Stimulated activated CD4-positive, alpha-beta T cell treated with anti-CD3 and anti-CD28 coated beads, Interleukin-2, amount 100 ng/mL, for 24 hours (primary cell): ENCODE results near the gene COPS3.

ENCODE experiments used
- DNase-seq, 2 donors: peaks; one replicate each; pipeline ENCODE4 v3.0.0-alpha.2; 2020

COPS3 gene

GRCh38 chr17:17239832-17240231, 41.2 kb downstream of the COPS3 start:
- DNase-seq, result no peak

GRCh38 chr17:17237026-17237799, 43.8 kb downstream of the COPS3 start, which contains the start of gene FLCN:
Gene FLCN, minus strand, starts transcription at chr17:17237168. Its CDS starts 9,031 bp downstream, at chr17:17228137.
- peak; percentile 91 to 93 for DNase-seq

GRCh38 chr17:17236295-17237025, 44.6 kb downstream of the COPS3 start:
- no peak for DNase-seq

- DNase-seq, result no peak
Observed at GRCh38 chr17:17235212-17236174, 45.6 kb downstream of the COPS3 start.

- DNase-seq, result no peak
Observed at GRCh38 chr17:17232303-17232621, 48.8 kb downstream of the COPS3 start.

GRCh38 chr17:17231621-17232302, 49.3 kb downstream of the COPS3 start:
- no peak for DNase-seq

- DNase-seq, result no peak
Observed at GRCh38 chr17:17229416-17230384, 51.3 kb downstream of the COPS3 start.

- no peak for DNase-seq
Observed at GRCh38 chr17:17228521-17229279, 52.3 kb downstream of the COPS3 start.

GRCh38 chr17:17227608-17228520, 53.2 kb downstream of the COPS3 start:
- no peak for DNase-seq

- DNase-seq, result no peak
Observed at GRCh38 chr17:17226451-17227265, 54.4 kb downstream of the COPS3 start.

- no peak for DNase-seq
Observed at GRCh38 chr17:17225901-17226300, 55.1 kb downstream of the COPS3 start.

- no peak for DNase-seq
Observed at GRCh38 chr17:17224137-17224536, 56.9 kb downstream of the COPS3 start.

- no peak for DNase-seq
Observed at GRCh38 chr17:17223736-17224135, 57.3 kb downstream of the COPS3 start.

GRCh38 chr17:17221329-17221728, 59.7 kb downstream of the COPS3 start:
- no peak for DNase-seq

GRCh38 chr17:17220529-17220928, 60.5 kb downstream of the COPS3 start:
- no peak for DNase-seq

- no peak for DNase-seq
Observed at GRCh38 chr17:17217995-17218394, 63.1 kb downstream of the COPS3 start.

GRCh38 chr17:17216776-17217175, 64.3 kb downstream of the COPS3 start:
- DNase-seq, result no peak

GRCh38 chr17:17216236-17216635, 64.8 kb downstream of the COPS3 start:
- DNase-seq, result no peak

- DNase-seq, result no peak
Observed at GRCh38 chr17:17215575-17215974, 65.5 kb downstream of the COPS3 start.
